Lung (tissue), 12 donors: ENCODE data around the gene CABP4. TPM values are rescaled to one million over a fixed set of nuclear protein-coding genes. Genes with fewer than 3 reads are reported as not detected.
"Not testable (repeated sequence)": the region's sequence is repeated elsewhere in the genome, so short reads cannot be mapped to it uniquely, and the experiment has no call there.

Experiments
- ATAC-seq: fragments of 200-7000 bp; cut with Tn5 transposase; one replicate; pipeline ENCODE4 v1.9.1; 2020; ENCODE audit warnings: moderate number of reproducible peaks; ENCODE audit not compliant: insufficient read depth, low FRiP score
- DNase-seq, 3 donors: peaks; one replicate each; pipeline ENCODE4 v3.0.0-alpha.2; 2013 to 2017
- H3K27ac ChIP-seq, 2 donors: one replicate each; pipeline ENCODE4 v1.5.1; 2013; ENCODE audit warnings: mild to moderate bottlenecking in 2 of 2, moderate library complexity in 2 of 2, control low read depth in 1 of 2, inconsistent platforms in 1 of 2, low read depth in 1 of 2, low read length in 1 of 2
- H3K27me3 ChIP-seq, 3 donors: one replicate each; pipeline ENCODE4 v1.5.1; 2013; ENCODE audit warnings: low read length in 2 of 3; ENCODE audit not compliant: control insufficient read depth in 3 of 3, insufficient read depth in 3 of 3
- H3K36me3 ChIP-seq, 4 donors: one replicate each; pipeline ENCODE4 v1.5.1; 2013; ENCODE audit warnings: low read length in 4 of 4, mild to moderate bottlenecking in 1 of 4, moderate library complexity in 1 of 4; ENCODE audit not compliant: control insufficient read depth in 4 of 4, insufficient read depth in 4 of 4
- H3K4me1 ChIP-seq, 5 donors: one replicate each; pipeline ENCODE4 v1.5.1; 2013; ENCODE audit warnings: low read length in 5 of 5, mild to moderate bottlenecking in 2 of 5, moderate library complexity in 1 of 5; ENCODE audit not compliant: control insufficient read depth in 5 of 5, insufficient read depth in 5 of 5
- H3K4me3 ChIP-seq: one replicate; pipeline ENCODE4 v1.5.1; 2013; ENCODE audit warnings: mild to moderate bottlenecking, control low read depth, moderate library complexity
- H3K9ac ChIP-seq, 2 donors: one replicate each; pipeline ENCODE4 v1.5.1; 2013; ENCODE audit warnings: low read length in 2 of 2, control low read depth in 1 of 2; ENCODE audit not compliant: insufficient read depth in 1 of 2
- H3K9me3 ChIP-seq, 4 donors: one replicate each; pipeline ENCODE4 v1.5.1; 2013; ENCODE audit warnings: low read length in 3 of 4, mild to moderate bottlenecking in 1 of 4, moderate library complexity in 1 of 4; ENCODE audit not compliant: control insufficient read depth in 4 of 4, insufficient read depth in 3 of 4
- WGBS, 2 donors: extraction: QIAGEN DNeasy Blood & Tissue Kit; methylation state at CpG; one replicate each; pipeline ENCODE4 v1.1.7; 2013; 5-methylcytosine and 5-hydroxymethylcytosine counted together
- polyA plus RNA-seq, 2 donors: library from polyadenylated mRNA; stranded (reverse); fragments of 200-250 nt; gene quantifications; one replicate each; pipeline ENCODE4 v1.2.1, GENCODE V29; 2013
- total RNA-seq, 2 donors: library from RNA; depleted of rRNA in 1 of 2; stranded (reverse); fragments of >200 nt in 1 of 2; gene quantifications; one replicate each; pipeline ENCODE4 v1.2.1, GENCODE V29; 2014 to 2021
- TF ChIP-seq, protein P1 (sequence below): IDR thresholded peaks from 2 replicates; pipeline ENCODE4 v1.5.1; 2012; ENCODE audit warnings: mild to moderate bottlenecking; ENCODE audit errors: control extremely low read depth, extremely low read depth
- donor health status: control.
- donor health status: control.
- donor health status: Bipolar disorder and iron deficiency.
- donor health status: healthy.
- donor health status: DM: yes; HTN: yes; CAD: no.

CABP4 gene
- total and polyA plus RNA-seq, 4 donors, result 0.96 to 5.3 (median 2.3) TPM

GRCh38 chr11:67422891-67423290 lies 32.3 kb upstream of the CABP4 start:
- Histone ChIP-seq H3K9ac (no peak overlapping the region), H3K36me3 (no peaks in the 10 kb centered on the region)

DNA sequence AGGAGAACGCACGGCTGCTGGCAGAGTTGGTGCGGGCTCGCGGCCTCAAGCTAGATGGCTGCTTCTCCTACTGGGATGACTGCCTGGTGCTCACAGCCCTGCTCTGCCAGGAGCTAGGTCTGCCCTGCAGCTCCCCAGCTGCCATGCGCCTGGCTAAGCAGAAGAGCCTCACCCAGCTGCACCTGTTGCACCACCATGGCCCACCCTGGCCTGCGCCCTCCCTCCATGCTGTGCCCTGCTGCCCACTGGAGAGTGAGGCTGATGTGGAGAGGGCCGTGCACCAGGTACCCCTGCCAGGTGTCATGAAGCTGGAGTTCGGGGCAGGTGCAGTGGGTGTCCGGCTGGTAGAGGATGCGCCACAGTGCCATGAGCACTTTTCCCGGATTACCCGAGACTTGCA lies 31.7 kb upstream of the CABP4 start:
- Histone ChIP-seq H3K36me3 (no peaks in the 10 kb centered on the region), H3K4me1 (peaks cover 0 to 24% (median 5%) of the 10 kb centered on the region in 5 donors), H3K9me3 (no peaks in the 10 kb centered on the region), H3K9ac (no peak overlapping the region), H3K27ac (no peak overlapping the region), H3K4me3 (no peak overlapping the region), H3K27me3 (no peaks in the 10 kb centered on the region)
- TF ChIP-seq, protein P1, sequence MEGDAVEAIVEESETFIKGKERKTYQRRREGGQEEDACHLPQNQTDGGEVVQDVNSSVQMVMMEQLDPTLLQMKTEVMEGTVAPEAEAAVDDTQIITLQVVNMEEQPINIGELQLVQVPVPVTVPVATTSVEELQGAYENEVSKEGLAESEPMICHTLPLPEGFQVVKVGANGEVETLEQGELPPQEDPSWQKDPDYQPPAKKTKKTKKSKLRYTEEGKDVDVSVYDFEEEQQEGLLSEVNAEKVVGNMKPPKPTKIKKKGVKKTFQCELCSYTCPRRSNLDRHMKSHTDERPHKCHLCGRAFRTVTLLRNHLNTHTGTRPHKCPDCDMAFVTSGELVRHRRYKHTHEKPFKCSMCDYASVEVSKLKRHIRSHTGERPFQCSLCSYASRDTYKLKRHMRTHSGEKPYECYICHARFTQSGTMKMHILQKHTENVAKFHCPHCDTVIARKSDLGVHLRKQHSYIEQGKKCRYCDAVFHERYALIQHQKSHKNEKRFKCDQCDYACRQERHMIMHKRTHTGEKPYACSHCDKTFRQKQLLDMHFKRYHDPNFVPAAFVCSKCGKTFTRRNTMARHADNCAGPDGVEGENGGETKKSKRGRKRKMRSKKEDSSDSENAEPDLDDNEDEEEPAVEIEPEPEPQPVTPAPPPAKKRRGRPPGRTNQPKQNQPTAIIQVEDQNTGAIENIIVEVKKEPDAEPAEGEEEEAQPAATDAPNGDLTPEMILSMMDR, result no peak
- 96 to 98% methylated on average over 13 of the region's 13 CpGs for WGBS, 2 donors
- no peak for ATAC-seq
- DNase-seq, result no peak

More at GRCh38 chr11:67422891-67423290, 32.3 kb upstream of the CABP4 start:
- Histone ChIP-seq H3K27me3 (no peaks in the 10 kb centered on the region), H3K9me3 (no peaks in the 10 kb centered on the region), H3K4me1 (peaks cover 0 to 30% (median 5%) of the 10 kb centered on the region in 5 donors), H3K4me3 (no peak overlapping the region), H3K27ac (no peak overlapping the region)
- WGBS, 2 donors, result 61 to 65% methylated on average over 6 of the region's 6 CpGs
- TF ChIP-seq, protein P1, result no peak
- ATAC-seq (no peak), DNase-seq (no peak)

DNA sequence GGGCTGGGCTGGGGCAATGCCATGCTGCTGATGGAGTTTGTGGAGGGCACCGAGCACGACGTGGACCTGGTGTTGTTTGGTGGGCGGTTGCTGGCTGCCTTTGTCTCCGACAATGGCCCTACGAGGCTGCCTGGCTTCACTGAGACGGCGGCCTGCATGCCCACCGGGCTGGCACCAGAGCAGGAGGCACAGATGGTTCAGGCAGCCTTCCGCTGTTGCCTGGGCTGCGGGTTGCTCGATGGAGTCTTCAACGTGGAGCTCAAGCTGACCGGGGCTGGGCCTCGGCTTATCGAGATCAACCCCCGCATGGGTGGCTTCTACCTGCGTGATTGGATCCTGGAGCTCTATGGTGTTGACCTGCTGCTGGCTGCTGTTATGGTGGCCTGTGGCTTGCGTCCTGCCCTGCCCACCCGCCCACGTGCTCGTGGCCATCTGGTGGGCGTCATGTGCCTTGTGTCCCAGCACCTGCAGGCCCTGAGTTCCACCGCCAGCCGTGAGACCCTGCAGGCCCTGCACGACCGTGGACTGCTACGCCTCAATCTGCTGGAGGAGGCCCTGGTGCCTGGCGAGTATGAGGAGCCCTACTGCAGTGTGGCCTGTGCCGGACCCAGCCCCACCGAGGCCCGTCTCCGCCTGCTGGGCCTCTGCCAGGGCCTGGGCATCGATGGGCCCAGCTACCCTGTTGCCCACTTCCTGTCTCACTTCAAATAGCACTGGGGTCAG lies 31.1 kb upstream of the CABP4 start:
- no peak overlapping the region for H3K4me3 ChIP-seq
- TF ChIP-seq, protein P1, result no peak
- DNase-seq (no peak), ATAC-seq (no peak)
- no peaks in the 10 kb centered on the region for H3K27me3 ChIP-seq
- peaks cover 0 to 23% (median 5%) of the 10 kb centered on the region in 5 donors for H3K4me1 ChIP-seq
- no peaks in the 10 kb centered on the region for H3K9me3 ChIP-seq
- no peak overlapping the region for H3K27ac ChIP-seq
- H3K36me3 ChIP-seq, result no peaks in the 10 kb centered on the region
- no peak overlapping the region for H3K9ac ChIP-seq
- WGBS, 2 donors, result 87 to 90% methylated on average over 34 of the region's 34 CpGs

DNA sequence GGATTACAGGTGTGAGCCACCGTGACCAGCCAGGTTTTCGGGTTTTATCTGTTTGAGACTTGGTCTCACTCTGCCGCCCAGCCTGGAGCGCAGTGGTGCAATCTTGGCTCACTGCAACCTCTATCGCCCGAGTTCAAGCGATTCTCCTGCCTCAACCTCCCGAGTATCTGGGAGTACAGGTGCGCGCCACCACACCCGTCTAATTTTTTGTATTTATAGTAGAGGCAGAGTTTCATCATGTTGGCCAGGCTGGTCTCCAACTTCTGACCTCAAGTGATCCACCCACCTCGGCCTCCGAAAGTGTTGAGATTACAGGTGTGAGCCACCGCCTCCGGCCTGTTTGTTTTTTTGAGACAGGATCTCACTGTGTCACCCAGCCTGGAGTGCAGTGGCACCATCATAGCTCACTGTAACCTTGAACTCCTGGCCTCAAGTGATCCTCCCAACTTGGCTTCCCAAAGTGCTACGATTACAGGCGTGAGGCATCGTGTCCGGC lies 27.7 kb upstream of the CABP4 start:
- peak overlapping the region in 1 of 2 donors; percentile 89 for H3K27ac ChIP-seq
- 68 to 78% methylated on average over 19 of the region's 19 CpGs for WGBS, 2 donors

More for the DNA sequence above, 27.7 kb upstream of the CABP4 start:
- H3K9me3 ChIP-seq, H3K27me3 ChIP-seq, ATAC-seq, DNase-seq: not testable (repeated sequence)
- Histone ChIP-seq H3K4me1 (peaks cover 0 to 13% (median 6%) of the 10 kb centered on the region in 5 donors), H3K4me3 (peak overlapping the region; percentile 52), H3K9ac (peak overlapping the region in 1 of 2 donors; percentile 93), H3K36me3 (peaks cover 0 to 14% (median 8%) of the 10 kb centered on the region in 4 donors)
